ENCODE results near the gene RABGAP1L. TPM values are rescaled to one million over a fixed set of nuclear protein-coding genes. Genes with fewer than 3 reads are reported as not detected.

The RABGAP1L gene
- total RNA-seq, 1 experiment from 2014 or later = 29.3 TPM

DNA sequence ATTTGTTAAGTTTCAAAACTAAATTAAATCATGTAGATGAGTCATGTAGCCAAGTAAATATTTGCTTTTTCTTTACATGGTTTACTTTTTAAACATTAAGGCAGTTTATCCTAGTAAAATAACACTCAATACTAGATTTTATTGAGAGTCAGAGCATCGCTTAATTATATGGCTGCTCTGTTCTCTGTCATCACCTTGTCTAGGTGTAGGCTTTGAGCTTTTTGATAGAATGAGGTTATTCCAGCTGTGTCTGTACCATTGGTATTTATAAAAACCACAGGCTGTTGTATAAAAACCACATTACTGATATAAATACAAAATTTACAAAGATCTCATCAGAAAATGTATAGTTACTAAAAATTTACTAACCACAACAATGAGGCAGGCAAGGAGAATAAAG, 245.9 kb downstream of the RABGAP1L start:
- intact Hi-C loops (cut with micrococcal nuclease) = no loop called here
- DNase-seq (ENCODE audit: low read depth, low spot score) = no peak
- CTCF ChIA-PET = no interaction called here
- H3K9ac ChIP-seq (ENCODE audit: low read length) = no peak overlapping the region
- POLR2A ChIA-PET = no interaction called here
- H3K36me3 ChIP-seq (ENCODE audit: control insufficient read depth in 1 of 2, insufficient read depth in 2 of 2, low read length in 2 of 2) = no peaks in the 10 kb centered on the region
- TF ChIP-seq TCF7L2 (IDR thresholded peaks at IDR 0.05; ENCODE audit: borderline replicate concordance, extremely low read depth, insufficient read depth, insufficient read length) (no peak), YY1 (IDR thresholded peaks at IDR 0.05; ENCODE audit: extremely low read depth, insufficient replicate concordance, low read depth, low read length) (no peak)
- no peak for ATAC-seq
- H3K9me3 ChIP-seq (ENCODE audit: control insufficient read depth in 1 of 2, insufficient read depth in 1 of 2, low read depth in 1 of 2, low read length in 2 of 2) = no peaks in the 10 kb centered on the region
- H3K4me3 ChIP-seq (replicated peaks in 1 of 2; ENCODE audit: low read depth in 1 of 2, low read length in 2 of 2) = no peak overlapping the region
- no peak overlapping the region for H3K4me2 ChIP-seq (ENCODE audit: low read length)
- H4K20me1 ChIP-seq (ENCODE audit: insufficient read depth) = no peaks in the 10 kb centered on the region
- H2AFZ ChIP-seq (ENCODE audit: low read depth, low read length, poor library complexity, severe bottlenecking) = no peak overlapping the region
- no peaks in the 10 kb centered on the region for H3K4me1 ChIP-seq (ENCODE audit: control insufficient read depth in 1 of 2, insufficient read depth in 2 of 2, low read length in 2 of 2)
- no peaks in the 10 kb centered on the region for H3K9me2 ChIP-seq (ENCODE audit: insufficient read depth)
- no TSS peak for BruUV-seq (replicated peaks)
- RAD21 ChIA-PET (ENCODE audit: low non-redundant PET in 1 of 2, low total read pairs in 2 of 2, uncharacterized antibody in 2 of 2, unreplicated experiment in 2 of 2) = no interaction called here
- no peaks in the 10 kb centered on the region for H3K27me3 ChIP-seq (ENCODE audit: insufficient read depth, low read length)
- H3K79me2 ChIP-seq (ENCODE audit: insufficient read depth, low read length) = no peaks in the 10 kb centered on the region
- no peak overlapping the region for H3K27ac ChIP-seq (ENCODE audit: low read depth, low read length)

DNA sequence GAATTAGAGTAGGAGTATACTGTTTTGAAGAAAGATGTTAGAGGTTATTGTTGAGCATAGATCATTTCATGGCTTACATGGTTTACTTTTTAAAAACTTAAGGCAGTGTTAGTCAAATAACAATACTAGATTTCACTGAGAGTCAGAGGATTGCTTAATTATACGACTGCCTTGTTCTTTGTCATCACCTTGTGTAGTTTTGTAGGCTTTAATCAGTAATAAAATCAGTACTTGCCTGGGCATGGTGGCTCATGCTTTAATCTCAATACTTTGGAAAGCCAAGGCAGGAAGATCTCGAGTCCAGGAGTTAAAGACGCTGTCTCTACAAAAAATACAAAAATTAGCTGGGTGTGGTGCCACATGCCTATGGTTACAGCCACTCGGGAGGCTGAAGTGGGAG, 247.1 kb downstream of the RABGAP1L start:
- H2AFZ ChIP-seq (ENCODE audit: low read depth, low read length, poor library complexity, severe bottlenecking) = no peak overlapping the region

More for the DNA sequence above, 247.1 kb downstream of the RABGAP1L start:
- TF ChIP-seq, protein P1, sequence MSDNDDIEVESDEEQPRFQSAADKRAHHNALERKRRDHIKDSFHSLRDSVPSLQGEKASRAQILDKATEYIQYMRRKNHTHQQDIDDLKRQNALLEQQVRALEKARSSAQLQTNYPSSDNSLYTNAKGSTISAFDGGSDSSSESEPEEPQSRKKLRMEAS (IDR thresholded peaks at IDR 0.05) = no peak
- TF ChIP-seq JUND (IDR thresholded peaks at IDR 0.05) (no peak), SIN3A (IDR thresholded peaks at IDR 0.05; ENCODE audit: low read depth) (no peak), EZH2 (IDR thresholded peaks at IDR 0.05) (no peak), CBX3 (IDR thresholded peaks at IDR 0.05; ENCODE audit: low read depth) (no peak), EGR1 (IDR thresholded peaks at IDR 0.05; ENCODE audit: low read depth) (no peak), SP1 (IDR thresholded peaks at IDR 0.05; ENCODE audit: low read depth) (no peak), POLR2AphosphoS5 (IDR thresholded peaks at IDR 0.05; ENCODE audit: low read depth, low read length) (no peak), EZH2phosphoT487 (IDR thresholded peaks at IDR 0.05; ENCODE audit: borderline replicate concordance) (no peak), ELF1 (IDR thresholded peaks at IDR 0.05; ENCODE audit: borderline replicate concordance, low read depth) (no peak), ZFX (IDR thresholded peaks at IDR 0.05) (no peak), FOSL1 (IDR thresholded peaks at IDR 0.05; ENCODE audit: low read depth) (no peak), POLR2A (IDR thresholded peaks at IDR 0.05; ENCODE audit: borderline replicate concordance, extremely low read depth, insufficient read depth, insufficient read length) (no peak)
- TF ChIP-seq, protein P2, sequence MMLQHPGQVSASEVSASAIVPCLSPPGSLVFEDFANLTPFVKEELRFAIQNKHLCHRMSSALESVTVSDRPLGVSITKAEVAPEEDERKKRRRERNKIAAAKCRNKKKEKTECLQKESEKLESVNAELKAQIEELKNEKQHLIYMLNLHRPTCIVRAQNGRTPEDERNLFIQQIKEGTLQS (IDR thresholded peaks at IDR 0.05) = no peak
- TF ChIP-seq, protein P3, sequence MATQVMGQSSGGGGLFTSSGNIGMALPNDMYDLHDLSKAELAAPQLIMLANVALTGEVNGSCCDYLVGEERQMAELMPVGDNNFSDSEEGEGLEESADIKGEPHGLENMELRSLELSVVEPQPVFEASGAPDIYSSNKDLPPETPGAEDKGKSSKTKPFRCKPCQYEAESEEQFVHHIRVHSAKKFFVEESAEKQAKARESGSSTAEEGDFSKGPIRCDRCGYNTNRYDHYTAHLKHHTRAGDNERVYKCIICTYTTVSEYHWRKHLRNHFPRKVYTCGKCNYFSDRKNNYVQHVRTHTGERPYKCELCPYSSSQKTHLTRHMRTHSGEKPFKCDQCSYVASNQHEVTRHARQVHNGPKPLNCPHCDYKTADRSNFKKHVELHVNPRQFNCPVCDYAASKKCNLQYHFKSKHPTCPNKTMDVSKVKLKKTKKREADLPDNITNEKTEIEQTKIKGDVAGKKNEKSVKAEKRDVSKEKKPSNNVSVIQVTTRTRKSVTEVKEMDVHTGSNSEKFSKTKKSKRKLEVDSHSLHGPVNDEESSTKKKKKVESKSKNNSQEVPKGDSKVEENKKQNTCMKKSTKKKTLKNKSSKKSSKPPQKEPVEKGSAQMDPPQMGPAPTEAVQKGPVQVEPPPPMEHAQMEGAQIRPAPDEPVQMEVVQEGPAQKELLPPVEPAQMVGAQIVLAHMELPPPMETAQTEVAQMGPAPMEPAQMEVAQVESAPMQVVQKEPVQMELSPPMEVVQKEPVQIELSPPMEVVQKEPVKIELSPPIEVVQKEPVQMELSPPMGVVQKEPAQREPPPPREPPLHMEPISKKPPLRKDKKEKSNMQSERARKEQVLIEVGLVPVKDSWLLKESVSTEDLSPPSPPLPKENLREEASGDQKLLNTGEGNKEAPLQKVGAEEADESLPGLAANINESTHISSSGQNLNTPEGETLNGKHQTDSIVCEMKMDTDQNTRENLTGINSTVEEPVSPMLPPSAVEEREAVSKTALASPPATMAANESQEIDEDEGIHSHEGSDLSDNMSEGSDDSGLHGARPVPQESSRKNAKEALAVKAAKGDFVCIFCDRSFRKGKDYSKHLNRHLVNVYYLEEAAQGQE (IDR thresholded peaks at IDR 0.05; ENCODE audit: low read depth) = no peak
- Histone ChIP-seq H3K4me3 (replicated peaks in 1 of 2; ENCODE audit: low read depth in 1 of 2, low read length in 2 of 2) (no peak overlapping the region), H3K36me3 (ENCODE audit: control insufficient read depth in 1 of 2, insufficient read depth in 2 of 2, low read length in 2 of 2) (no peaks in the 10 kb centered on the region), H3K27me3 (ENCODE audit: insufficient read depth, low read length) (no peaks in the 10 kb centered on the region), H3K9ac (ENCODE audit: low read length) (no peak overlapping the region), H3K4me2 (ENCODE audit: low read length) (no peak overlapping the region), H3K9me2 (ENCODE audit: insufficient read depth) (no peaks in the 10 kb centered on the region), H4K20me1 (ENCODE audit: insufficient read depth) (no peaks in the 10 kb centered on the region), H3K4me1 (ENCODE audit: control insufficient read depth in 1 of 2, insufficient read depth in 2 of 2, low read length in 2 of 2) (no peaks in the 10 kb centered on the region), H3K79me2 (ENCODE audit: insufficient read depth, low read length) (no peaks in the 10 kb centered on the region), H3K27ac (ENCODE audit: low read depth, low read length) (no peak overlapping the region), H3K9me3 (ENCODE audit: control insufficient read depth in 1 of 2, insufficient read depth in 1 of 2, low read depth in 1 of 2, low read length in 2 of 2) (no peaks in the 10 kb centered on the region)
- BruUV-seq (replicated peaks) = no TSS peak
- CTCF ChIA-PET = interaction anchor here (0.7 kb wide), 1 partner anchor 10 kb away, joined by 4 read pairs; no protein-coding TSS in a partner anchor
- DNase-seq (ENCODE audit: low read depth, low spot score) (no peak), ATAC-seq (no peak)
- POLR2A ChIA-PET = no interaction called here
- intact Hi-C loops (cut with micrococcal nuclease) = no loop called here
- RAD21 ChIA-PET (ENCODE audit: low non-redundant PET in 1 of 2, low total read pairs in 2 of 2, uncharacterized antibody in 2 of 2, unreplicated experiment in 2 of 2) = no interaction called here

Data from HCT116 (cell line).